GM19395 (cell line): ENCODE data around the gene ITGBL1.

Experiments used
- ATAC-seq: cut with Tn5 transposase; IDR thresholded peaks from one replicate; pipeline ENCODE4 v1.9.1; 2021; ENCODE audit warnings: mild to moderate bottlenecking, moderate library complexity; ENCODE audit not compliant: unreplicated experiment

Gene ITGBL1

GRCh38 chr13:101449790-101450748, 2.4 kb upstream of the ITGBL1 start:
- no peak for ATAC-seq

GRCh38 chr13:101450749-101451130, 1.7 kb upstream of the ITGBL1 start:
- ATAC-seq, result no peak

- no peak for ATAC-seq
Observed at GRCh38 chr13:101451641-101452040, 834 bp upstream of the ITGBL1 start.

- peak; percentile 20 for ATAC-seq
Observed at GRCh38 chr13:101453784-101454201, 1.3 kb downstream of the ITGBL1 start.

- no peak for ATAC-seq
Observed at GRCh38 chr13:101454767-101455166, 2.3 kb downstream of the ITGBL1 start.

GRCh38 chr13:101455863-101456262, 3.4 kb downstream of the ITGBL1 start:
- no peak for ATAC-seq

- no peak for ATAC-seq
Observed at GRCh38 chr13:101457176-101457575, 4.7 kb downstream of the ITGBL1 start.

- ATAC-seq, result no peak
Observed at GRCh38 chr13:101465877-101466276, 13.4 kb downstream of the ITGBL1 start.

GRCh38 chr13:101467415-101467814, 14.9 kb downstream of the ITGBL1 start:
- no peak for ATAC-seq

GRCh38 chr13:101473458-101473857, 21.0 kb downstream of the ITGBL1 start:
- ATAC-seq, result no peak

GRCh38 chr13:101474419-101474957, 22.0 kb downstream of the ITGBL1 start:
- no peak for ATAC-seq

GRCh38 chr13:101475536-101475935, 23.1 kb downstream of the ITGBL1 start:
- no peak for ATAC-seq

GRCh38 chr13:101481421-101481820, 28.9 kb downstream of the ITGBL1 start:
- no peak for ATAC-seq

GRCh38 chr13:101486708-101487437, 34.4 kb downstream of the ITGBL1 start:
- ATAC-seq, result no peak

GRCh38 chr13:101487438-101487830, 35.0 kb downstream of the ITGBL1 start:
- no peak for ATAC-seq

GRCh38 chr13:101488734-101489133, 36.3 kb downstream of the ITGBL1 start:
- ATAC-seq, result no peak

GRCh38 chr13:101489643-101490405, 37.3 kb downstream of the ITGBL1 start:
- no peak for ATAC-seq

GRCh38 chr13:101490406-101491015, 38.0 kb downstream of the ITGBL1 start:
- no peak for ATAC-seq

- no peak for ATAC-seq
Observed at GRCh38 chr13:101492251-101492910, 39.9 kb downstream of the ITGBL1 start.

GRCh38 chr13:101493541-101493940, 41.1 kb downstream of the ITGBL1 start:
- ATAC-seq, result no peak
